B cell (primary cell): ENCODE results near the gene PIK3C2G.

Experiments
- EZH2 ChIP-seq: IDR thresholded peaks from 2 replicates; pipeline ENCODE4 v1.6.1; 2012; ENCODE audit warnings: borderline replicate concordance, low read depth, mild to moderate bottlenecking, moderate library complexity, low read length; ENCODE audit not compliant: insufficient read depth, poor library complexity, severe bottlenecking
- TF ChIP-seq, protein P1 (sequence below): fragments of 200-600 bp; IDR thresholded peaks from one replicate; pipeline ENCODE4 v1.8.0; 2022; ENCODE audit warnings: antibody characterized with exemption, mild to moderate bottlenecking

DNA sequence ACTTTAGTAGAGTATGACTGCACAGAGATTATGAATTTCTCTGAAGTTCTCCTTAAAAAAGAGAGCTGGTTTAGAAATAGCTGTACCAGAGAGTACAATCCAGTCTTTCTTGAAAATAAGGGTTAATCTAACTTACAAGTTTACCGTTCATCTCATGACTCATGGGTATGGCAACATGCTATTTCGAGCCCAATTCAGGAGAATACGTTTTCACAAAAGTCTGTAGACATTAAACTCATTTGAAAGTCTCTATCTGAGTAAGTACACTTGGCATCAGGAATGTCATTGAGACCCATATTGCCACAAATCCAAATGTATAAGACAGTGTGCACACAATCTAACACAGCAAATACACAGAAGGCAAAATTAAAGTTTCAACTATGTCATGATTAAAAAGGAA lies 160.5 kb downstream of the PIK3C2G start:
- TF ChIP-seq, protein P1, sequence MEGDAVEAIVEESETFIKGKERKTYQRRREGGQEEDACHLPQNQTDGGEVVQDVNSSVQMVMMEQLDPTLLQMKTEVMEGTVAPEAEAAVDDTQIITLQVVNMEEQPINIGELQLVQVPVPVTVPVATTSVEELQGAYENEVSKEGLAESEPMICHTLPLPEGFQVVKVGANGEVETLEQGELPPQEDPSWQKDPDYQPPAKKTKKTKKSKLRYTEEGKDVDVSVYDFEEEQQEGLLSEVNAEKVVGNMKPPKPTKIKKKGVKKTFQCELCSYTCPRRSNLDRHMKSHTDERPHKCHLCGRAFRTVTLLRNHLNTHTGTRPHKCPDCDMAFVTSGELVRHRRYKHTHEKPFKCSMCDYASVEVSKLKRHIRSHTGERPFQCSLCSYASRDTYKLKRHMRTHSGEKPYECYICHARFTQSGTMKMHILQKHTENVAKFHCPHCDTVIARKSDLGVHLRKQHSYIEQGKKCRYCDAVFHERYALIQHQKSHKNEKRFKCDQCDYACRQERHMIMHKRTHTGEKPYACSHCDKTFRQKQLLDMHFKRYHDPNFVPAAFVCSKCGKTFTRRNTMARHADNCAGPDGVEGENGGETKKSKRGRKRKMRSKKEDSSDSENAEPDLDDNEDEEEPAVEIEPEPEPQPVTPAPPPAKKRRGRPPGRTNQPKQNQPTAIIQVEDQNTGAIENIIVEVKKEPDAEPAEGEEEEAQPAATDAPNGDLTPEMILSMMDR: no peak
- TF ChIP-seq EZH2: no peak
